GM12878 (cell line): Measurements from ENCODE around the gene CCDC159.

Experiments used
- CHD2 ChIP-seq: IDR thresholded peaks from 2 replicates; pipeline ENCODE4 v1.6.1; 2011; ENCODE audit warnings: low read depth, low read length, improper control_type of control experiment, borderline replicate concordance
- RAD21 ChIP-seq: IDR thresholded peaks from 2 replicates; pipeline ENCODE4 v1.6.1; 2011; ENCODE audit warnings: mild to moderate bottlenecking, low read depth, low read length, moderate library complexity; ENCODE audit not compliant: insufficient read depth
- ZBTB33 ChIP-seq: fragments of 450-650 bp; IDR thresholded peaks from 2 replicates; pipeline ENCODE4 v1.6.1; 2017; ENCODE audit warnings: mild to moderate bottlenecking
- ZNF384 ChIP-seq: IDR thresholded peaks from 2 replicates; pipeline ENCODE4 v1.6.1; 2012; ENCODE audit warnings: low read depth, mild to moderate bottlenecking, low read length, improper control_type of control experiment, borderline replicate concordance
- TF ChIP-seq, protein P1 (sequence below), 3 experiments: IDR thresholded peaks in 2 of 3; conservative IDR thresholded peaks in 1 of 3; 2 replicates each; pipeline ENCODE4 v1.5.1; 2011; ENCODE audit warnings: low read depth in 3 of 3, low read length in 3 of 3, mild to moderate bottlenecking in 3 of 3, control low read depth in 2 of 3, moderate library complexity in 2 of 3, inconsistent platforms in 1 of 3, mixed read lengths in 1 of 3; ENCODE audit not compliant: control insufficient read depth in 2 of 3, insufficient read depth in 1 of 3; ENCODE audit errors: extremely low read depth in 1 of 3

- TF ChIP-seq, protein P1, sequence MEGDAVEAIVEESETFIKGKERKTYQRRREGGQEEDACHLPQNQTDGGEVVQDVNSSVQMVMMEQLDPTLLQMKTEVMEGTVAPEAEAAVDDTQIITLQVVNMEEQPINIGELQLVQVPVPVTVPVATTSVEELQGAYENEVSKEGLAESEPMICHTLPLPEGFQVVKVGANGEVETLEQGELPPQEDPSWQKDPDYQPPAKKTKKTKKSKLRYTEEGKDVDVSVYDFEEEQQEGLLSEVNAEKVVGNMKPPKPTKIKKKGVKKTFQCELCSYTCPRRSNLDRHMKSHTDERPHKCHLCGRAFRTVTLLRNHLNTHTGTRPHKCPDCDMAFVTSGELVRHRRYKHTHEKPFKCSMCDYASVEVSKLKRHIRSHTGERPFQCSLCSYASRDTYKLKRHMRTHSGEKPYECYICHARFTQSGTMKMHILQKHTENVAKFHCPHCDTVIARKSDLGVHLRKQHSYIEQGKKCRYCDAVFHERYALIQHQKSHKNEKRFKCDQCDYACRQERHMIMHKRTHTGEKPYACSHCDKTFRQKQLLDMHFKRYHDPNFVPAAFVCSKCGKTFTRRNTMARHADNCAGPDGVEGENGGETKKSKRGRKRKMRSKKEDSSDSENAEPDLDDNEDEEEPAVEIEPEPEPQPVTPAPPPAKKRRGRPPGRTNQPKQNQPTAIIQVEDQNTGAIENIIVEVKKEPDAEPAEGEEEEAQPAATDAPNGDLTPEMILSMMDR (IDR thresholded peaks at IDR 0.05 in 2 of 3, conservative IDR thresholded peaks at IDR 0.05 in 1 of 3; ENCODE audit: control insufficient read depth in 2 of 3, extremely low read depth in 1 of 3, insufficient read depth in 1 of 3, low read depth in 3 of 3, low read length in 3 of 3), result no peak
- TF ChIP-seq ZBTB33 (no peak), ZNF384 (no peak), RAD21 (no peak), CHD2 (no peak)
Measured at GRCh38 chr19:11338569-11339253, 7.6 kb upstream of the CCDC159 start.
